Inferior parietal cortex (tissue), 1 donor: ENCODE results near the gene SFT2D3.

ENCODE experiments used
- DNase-seq: peaks from one replicate; pipeline ENCODE4 v3.0.0-alpha.2; 2016; ENCODE audit errors: extremely low spot score

Gene SFT2D3, protein sequence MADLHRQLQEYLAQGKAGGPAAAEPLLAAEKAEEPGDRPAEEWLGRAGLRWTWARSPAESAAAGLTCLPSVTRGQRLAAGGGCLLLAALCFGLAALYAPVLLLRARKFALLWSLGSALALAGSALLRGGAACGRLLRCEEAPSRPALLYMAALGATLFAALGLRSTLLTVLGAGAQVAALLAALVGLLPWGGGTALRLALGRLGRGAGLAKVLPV

DNA sequence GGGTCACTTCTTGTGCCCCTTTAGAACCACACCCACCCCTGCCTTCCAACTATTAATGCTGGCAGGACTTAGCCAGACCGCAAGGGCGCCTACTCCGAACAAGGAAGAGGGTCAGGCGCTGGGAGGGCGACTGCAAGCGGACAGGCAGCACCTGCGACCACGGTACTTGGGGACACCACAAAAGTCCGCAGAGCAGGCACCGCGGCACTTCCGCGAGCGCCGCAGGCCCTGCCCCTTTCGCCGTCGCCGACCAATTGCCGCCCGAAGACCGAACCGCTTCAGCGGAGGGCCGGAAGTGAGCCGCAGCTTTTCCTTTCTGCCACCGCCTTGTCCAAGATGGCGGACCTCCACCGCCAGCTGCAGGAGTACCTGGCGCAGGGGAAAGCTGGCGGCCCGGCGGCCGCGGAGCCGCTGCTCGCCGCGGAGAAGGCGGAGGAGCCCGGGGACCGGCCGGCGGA, at the start of gene SFT2D3:
Gene SFT2D3, plus strand, starts transcription at position 305 of the 458 bp plus-strand sequence. Its CDS starts 32 bp downstream, at position 337.
- DNase-seq, result peak; percentile 91

DNA sequence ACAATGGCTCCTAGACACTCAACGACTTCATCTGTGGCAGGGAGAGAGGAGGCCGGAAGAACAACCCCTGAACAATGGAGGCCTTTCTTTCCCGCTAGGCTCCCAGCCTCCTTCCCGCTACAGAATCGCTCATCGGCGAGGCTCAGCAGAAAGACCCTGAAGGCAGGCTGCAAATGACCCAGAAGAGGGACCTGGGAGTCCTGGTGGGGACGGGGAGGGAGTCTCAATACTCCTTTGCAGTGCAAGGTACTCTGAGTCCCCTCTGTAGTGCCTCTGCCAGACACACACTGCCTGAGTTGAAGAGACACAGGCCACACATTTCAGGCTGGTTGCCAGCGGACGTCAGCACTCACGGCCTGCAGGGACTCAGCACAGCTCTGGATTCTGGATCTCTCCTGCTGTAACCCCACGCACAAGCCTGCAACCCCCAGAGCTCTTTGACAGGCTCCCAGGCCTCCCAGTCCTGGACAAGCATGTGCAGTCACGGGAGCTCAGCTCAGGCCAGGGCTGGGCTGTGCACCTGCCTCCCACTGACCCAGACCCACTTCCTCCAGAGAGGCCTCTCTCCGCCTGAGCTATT, 49.2 kb upstream of the SFT2D3 start:
- DNase-seq, result peak; percentile 55

DNA sequence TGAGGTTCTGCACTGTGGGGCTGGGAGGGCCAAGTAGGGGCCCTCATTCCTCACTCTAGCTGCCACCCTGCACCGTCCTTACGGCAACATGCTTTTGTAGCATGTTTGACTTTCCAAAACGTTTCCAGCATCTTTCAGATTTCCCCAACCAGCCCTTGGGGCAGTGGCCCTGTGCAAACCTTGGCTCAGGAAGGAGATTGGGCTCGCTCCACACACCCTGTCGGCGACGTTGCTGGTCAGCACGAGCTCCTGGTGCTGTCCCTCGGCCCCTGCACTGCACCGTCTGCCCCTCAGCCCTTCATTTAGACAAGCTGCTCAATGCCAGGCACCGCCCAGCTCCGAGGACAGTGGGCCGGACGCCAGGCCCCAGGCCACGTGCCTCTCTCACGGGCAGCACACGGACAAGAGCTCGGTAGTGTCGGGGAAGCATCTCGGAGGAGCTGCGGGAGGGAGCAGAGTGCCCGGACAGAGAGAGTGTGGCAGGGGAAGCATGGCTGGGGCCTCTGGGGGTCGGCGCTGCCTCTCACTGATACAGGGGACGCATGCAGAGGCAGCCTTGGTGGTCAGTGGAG, 48.4 kb upstream of the SFT2D3 start:
- DNase-seq, result no peak

DNA sequence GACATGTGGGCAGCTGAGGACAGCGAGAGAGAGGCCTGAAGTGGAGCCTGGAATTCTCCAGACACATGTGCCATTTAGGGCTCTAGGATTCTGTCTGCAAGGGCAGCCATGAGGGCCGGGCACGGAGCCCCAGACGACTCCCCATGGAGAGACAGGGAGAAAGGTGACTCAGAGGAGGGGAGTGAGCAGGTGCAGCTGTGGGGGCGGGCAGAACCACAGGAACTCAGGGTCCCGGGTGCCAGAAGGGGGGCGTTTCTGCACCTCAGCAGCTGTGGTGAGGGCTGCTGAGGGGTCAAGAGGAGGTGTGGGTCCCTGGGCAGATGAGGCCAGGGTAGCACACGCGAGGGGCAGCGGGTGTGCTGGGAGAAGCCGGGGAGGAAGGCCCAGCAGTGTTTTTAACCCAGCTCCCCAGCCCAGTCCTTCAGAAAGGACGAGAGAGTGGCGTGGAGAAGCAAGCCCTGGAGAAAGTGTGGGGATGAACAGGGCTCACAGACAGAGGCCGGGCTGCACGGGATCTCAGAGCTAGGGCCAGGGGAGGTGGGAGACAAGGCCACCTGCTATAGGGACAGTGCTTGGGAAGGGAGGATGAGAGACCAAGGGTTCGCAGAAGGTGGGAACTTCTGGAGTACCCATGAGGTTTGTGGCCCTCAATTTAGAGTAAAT, 47.7 kb upstream of the SFT2D3 start:
- no peak for DNase-seq

DNA sequence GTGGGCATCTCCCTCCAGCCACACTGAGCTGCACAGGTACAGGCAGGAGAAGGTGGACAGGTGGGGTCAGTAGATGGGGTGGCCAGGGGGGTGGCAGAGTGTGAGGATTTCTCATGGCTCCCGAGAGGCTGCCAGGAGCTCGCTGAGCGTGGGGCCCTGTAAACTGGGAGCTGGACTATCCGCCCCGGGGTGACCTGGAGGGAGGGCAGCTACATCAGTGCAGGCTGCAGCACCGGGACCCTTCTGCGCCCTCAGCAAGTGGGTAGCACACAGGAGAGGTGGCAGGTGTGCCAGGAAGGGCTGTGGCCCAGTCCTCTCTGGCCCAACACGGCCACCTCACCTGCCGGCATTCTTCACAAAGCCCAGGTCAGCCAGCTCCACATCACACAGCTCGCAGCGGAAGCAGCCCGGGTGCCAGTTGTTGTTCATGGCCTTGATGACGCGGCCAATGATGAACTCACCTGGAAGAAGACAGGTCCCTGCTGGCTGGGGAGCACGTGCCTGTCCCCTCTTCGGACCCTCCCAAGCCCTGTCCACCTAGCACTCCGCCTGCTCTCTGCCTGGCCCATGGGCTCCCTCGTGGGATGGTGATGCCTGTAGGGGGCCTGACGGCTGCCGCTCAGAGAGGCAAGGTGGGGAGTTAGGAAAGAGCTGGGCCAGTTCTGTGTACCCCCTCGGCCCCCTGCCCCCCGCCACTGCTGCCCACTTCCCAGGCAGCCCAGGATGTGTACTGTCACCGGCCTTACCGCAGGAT, 47.0 kb upstream of the SFT2D3 start:
- DNase-seq, result no peak

DNA sequence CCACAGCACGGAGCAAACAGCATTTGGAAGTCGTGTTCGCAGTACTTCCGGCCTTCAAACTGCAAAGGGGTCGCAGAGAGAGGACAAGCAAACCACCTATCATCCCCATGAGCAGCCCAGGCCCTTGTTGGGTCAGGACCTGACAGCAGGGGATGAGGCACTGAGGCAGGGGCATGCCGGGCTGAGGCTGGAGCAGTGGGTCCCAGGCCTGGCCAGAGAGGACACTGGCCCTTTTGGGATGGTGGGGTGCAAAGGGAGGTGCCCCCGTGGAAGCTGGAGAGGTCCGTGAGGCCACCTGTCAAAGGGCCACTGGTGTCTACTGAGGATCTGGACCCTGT, 46.5 kb upstream of the SFT2D3 start:
- no peak for DNase-seq

DNA sequence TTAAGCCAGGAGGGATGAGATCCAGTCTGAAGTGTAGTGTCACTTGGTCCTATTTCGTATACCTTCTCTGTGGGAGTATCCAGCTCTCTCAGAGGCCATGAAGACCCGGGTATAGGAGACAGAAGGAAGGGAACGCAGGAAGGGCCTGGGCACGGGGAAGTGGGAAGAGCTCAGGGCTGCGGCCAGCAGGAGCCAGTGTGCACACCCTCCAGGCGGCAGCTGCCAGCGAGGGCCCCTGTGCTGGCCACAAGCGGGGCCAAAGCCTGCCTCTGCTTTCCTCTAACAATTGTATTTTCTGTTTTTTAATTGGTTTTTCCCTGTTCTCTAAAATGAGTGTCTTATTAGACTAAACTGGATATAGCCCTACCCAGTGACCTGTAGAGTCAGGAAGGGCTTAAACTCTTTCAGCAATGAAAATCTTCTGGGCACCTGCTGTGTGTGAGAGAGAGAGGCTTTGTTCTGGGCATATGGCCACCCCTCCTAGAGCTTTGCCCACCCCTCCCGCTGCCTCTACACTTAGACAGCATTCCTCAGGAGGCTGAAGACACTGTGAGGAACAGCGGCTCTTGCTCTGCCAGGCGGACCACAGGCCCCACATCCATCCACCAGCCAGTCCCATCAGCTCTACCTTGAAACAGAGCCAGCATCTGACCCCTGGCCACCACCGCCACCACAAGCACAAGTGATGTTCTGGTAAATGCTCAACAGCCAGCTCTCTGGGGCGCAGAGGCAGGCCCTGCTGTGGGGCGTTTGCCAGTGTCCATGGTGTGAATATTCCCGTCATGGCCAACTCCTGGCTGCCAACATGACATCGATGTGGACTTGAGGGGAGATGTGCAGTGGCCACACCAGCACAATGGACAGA, 45.9 kb upstream of the SFT2D3 start:
- no peak for DNase-seq

DNA sequence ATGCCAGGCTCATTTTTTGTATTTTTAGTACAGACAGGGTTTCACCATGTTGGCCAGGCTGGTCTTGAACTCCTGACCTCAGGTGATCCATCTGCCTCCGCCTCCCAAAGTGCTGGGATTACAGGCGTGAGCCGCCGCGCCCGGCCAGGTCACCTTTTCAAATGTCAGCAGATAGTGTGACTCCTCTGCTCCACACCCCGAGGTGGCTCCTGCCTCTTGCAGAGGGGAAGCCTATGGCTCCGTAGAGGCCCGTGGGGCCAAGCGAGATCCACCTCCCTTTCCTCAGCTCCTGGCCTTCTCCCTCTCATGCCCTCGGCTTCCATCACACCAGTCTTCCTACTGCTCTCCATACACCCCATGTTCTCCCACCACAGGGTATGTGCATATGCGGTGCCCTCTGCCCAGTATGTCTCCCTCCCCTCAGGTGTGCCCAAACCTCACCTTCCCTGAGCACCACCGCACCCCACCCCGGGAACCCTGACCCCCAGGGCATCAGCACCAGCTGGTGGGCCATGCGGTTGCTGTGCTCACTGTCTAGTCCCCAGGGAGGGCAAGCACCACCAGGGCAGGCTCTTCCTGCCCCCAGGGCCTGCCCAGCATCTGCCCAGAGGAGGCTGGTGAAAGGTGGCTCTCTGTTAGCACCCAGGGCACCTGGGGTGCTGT, 44.6 kb upstream of the SFT2D3 start:
- no peak for DNase-seq

DNA sequence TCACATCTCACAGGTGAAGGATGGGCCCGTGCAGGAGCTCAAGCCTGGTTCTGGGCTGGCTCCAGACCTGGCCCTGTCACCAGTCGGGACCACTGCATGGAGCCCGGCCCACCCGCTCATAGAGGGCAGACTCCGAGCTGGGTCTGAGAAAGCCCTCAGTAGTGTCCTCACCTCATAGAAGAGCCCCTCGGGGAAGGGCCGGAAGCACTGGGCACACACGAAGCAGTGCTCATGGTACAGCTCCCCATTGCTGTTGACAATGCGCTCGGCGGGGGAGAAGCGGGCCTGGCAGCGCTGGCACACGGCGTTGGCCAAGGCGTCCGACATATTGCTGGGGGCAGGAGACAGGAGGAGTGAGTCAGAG, 44.1 kb upstream of the SFT2D3 start:
- no peak for DNase-seq

DNA sequence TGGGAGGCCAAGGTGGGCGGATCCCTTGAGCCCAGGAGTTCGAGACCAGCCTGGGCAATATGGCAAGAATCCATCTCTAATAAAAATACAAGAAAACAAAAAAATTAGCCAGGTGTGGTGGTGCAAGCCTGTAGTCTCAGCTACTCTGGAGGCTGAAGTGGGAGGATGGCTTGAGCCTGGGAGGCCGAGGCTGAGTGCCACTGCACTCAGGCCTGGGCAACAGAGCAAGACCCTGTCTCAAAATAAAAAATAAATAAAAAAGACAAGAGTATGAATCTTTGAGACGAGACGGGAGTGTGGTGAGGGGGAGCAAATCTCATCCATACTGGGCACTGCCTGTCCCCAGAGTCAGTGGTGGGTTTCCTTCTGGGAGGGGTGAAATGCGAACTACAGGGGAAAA, 43.2 kb upstream of the SFT2D3 start:
- no peak for DNase-seq

DNA sequence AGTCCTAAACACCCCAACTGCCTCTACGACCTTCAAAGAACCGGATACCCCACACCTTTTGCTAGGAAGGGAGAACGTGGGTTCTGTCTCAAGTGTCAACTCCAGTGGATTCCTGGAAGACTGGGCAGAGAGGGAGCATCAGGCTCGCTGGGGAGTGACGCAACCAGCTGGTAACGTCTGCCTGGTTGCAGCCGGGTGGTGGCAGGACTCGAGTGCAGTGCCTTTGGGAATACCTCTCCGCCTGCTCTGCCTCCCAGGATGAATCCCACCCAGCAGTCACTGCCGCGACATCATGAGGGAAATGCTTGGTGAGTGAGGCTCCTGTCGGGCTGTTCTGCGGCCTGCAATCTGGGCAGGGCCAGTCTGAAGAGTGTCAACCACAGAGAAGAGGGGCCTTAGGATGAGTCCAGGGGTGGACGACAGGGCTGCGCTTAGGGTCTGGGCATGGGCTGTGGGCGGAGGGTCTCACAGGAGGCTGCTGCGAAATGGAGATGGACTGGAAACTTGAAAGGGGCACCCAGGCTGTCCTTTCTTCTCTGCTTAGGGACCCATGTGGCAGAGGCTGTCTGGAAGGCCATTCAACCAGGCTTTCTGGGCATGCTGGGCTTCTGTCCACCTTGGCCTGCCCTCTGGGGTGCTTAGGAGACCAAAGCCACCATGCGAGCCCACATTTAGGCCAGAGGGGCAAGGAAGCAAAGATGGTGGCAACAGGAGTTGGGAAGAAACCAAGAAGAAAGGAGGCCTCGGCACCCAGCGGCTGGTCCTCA, 42.5 kb upstream of the SFT2D3 start:
- no peak for DNase-seq

DNA sequence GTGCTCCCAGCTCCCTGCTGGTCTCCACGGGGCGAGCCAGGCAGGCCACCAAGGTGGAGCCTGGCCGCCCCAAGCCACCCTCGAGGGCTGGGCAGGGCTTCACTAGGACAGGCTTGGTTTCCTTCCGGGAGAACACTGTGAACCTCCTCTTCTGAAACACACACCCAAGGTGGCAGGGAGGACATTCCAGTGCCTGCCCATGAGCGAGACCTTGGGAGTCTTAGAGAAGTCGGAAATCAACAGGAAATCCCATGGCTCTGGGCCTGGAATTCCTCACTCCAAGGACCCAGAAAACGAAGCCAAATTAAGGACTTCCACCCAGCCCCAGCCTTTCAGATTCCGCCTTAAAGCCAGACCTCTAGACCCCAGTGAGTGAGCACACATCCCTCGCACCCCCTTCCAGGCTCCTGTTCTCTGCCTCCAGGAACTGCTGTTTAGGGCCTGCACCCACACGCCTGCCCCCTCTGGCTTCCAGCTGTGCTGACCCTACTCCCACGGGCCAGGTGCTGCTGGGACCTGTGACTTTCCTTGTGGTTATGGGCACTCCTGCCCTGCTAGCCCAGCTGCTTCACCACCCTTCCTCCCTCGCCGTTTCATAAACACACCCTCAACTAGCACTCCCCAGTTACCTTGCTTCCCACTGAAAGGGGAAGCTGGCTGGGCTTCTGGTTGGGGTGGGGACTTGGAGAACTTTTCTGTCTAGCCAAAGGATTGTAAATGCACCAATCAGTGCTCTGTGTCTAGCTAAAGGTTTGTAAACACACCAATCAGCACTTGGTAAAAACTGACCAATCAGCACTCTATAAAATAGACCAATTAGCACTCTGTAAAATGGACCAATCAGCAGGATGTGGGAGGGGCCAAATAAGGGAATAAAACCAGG, 41.6 kb upstream of the SFT2D3 start:
- DNase-seq, result no peak

DNA sequence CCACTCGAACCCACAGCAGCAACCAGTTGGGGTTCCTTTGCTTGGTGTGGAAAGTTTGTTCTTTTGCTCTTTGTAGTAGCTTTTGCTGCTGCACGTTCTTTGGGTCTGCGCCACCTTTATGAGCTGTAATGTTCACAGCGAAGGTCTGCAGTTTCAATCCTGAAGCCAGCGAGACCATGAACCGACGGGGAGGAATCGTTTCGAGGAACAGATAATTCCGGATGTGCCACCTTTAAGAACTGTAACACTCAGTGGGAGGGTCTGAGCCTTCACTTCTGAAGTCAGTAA, 41.1 kb upstream of the SFT2D3 start:
- DNase-seq, result no peak

DNA sequence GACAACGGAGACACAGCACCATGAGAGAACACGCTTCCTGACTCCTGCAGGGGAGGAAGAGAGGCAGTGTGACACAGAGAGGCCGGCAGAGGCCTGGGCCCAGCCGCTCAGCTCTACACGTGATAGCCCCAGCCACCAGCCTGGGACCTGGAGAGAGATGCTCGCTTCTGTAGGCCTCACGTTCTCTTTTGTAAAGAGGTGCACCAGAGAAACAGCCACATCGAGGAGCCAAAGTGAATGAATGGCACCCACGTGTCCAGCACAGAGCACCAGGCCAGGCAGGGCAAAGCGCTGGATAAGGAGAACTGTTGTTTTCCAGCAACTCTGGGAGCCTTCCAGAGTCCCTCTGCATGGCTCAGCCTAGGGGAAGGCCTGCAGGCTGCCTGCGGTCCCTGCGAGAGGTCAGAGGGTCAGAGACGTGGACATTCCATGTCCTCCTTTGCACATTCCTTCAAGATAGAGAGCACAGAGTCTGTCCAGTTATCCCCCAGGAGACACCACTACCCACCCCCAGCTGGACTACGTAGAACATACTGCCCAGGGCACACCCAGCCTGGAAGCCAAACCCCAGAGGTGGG, 40.1 kb upstream of the SFT2D3 start:
- no peak for DNase-seq

DNA sequence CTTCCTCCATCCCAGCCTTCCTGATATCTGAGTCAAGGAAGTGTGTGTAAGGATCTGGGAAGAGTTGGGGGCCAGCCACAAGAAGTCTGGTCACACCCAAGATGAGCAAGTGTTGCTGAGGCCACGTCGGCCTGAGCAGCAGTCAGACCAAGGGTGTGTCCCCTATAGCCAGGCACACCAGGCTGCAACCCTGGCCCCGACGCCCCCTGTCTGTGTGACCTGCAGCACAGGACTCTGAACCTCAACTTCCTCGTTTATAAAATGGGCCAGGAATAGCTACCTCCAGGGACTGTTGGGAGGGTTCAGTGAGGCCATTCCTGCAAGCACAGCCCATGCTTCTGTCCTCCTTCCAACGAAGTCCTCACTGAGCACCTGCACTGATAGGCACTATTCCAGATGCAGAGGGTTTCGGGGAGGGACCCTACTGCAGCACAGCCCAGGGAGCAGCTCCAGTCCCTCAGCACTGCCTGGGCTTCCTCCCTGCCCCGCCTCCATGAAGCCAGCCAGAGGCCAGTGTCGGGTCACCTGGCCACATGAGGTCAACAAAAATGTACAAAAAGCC, 39.3 kb upstream of the SFT2D3 start:
- DNase-seq, result no peak

DNA sequence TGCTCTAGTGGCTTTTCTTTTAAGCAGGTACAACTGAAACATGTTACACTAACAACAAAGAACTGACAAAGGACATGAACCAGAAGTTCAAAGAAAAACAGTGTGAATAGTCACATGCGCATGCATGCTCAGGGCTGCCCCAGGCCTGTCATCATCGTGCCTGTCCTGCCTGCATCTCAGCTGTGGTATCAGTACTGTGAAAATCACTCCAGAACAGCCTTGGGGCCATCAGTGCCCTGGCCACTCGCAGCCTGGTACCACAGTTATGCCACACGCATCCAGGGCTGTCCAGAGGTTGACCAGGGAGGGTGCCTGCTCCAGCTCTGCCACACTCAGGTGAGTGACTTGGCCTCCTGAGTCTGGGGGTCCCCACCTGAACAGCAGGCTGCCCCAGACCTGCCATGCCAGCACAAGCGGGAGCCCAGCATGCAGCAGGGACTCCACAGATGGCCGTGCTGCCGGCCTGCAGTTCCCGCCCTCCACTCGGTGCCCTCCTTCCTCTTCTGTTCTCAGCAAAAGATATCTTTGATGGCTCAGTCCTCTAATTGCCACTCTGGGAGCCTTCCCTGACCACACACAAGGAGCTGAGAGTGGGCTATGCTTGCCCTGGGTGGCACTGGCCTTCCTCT, 38.2 kb upstream of the SFT2D3 start:
- DNase-seq, result no peak

DNA sequence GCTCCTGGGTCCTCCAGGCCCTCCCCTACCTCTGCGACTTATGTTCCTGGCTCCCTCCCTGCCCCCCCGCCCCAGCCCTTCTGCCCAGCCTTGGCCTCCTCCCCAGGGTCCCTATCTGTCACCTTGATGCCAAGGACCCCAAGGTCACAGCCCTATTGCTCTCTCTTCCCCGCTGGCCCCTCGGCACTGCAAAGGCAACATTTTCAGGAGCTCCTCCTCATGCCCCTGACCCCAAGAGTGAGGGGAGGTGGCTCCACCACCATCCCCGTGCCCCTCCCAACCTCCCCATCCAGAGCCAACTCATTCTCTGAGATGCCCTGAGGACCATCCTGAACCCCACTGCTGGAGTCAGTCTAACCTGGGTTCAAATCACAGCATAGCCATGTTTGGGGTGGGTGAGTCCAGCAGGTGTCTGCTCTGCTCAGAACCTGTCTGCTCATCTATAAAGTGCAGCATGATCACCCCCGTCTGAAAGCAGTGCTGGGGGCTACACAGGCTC, 37.7 kb upstream of the SFT2D3 start:
- DNase-seq, result no peak
